GM19351 (cell line): ENCODE measurements around the gene HDAC4.

Experiments used
- ATAC-seq: cut with Tn5 transposase; IDR thresholded peaks from one replicate; pipeline ENCODE4 v1.9.1; 2021; ENCODE audit warnings: mild to moderate bottlenecking, moderate library complexity; ENCODE audit not compliant: unreplicated experiment

Gene HDAC4

DNA sequence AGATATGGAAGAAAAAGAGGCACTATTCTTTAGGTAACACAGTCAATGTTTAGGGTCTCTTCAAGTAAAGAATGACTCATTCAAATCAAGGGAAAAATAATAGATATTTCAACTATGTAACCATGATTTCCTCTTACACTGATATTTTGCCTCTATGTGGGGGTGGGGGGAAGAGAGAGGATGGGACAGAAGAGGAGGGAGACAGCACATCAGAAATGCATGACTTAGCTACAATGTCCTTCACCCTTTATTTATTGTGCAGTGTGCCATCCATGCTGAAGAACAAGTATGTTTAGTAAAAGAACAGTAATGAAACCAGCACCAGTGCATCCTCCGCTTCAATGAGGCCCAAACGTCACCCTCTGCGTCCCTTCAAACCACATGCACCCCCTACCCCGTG is 204.8 kb downstream of the HDAC4 start:
- ATAC-seq, result no peak

DNA sequence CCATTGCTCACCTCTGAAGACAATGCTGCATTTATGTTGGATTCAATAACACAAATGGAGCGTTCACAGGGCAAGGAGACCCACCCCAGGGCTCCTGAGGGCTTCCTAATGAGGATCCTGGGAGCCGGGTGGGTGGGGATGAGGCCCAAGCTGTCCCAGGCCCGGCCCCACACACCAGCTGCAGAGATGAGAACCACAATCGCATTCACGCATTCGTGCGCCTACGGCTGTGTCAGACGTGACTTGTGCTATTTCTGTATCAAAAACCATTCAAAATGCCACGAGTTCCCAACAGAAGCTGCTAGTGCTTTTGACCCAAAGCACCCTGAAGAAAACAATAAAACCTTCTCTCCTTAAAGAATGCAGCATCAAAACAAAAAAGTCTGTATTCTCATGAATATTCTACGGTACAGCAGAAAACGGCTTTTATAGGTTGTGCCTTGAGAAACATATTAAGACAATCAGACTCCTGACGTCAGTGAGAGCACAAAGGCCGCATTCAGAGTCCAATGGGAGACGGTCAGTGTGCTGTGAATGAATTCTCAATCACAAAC is 205.4 kb downstream of the HDAC4 start:
- no peak for ATAC-seq

DNA sequence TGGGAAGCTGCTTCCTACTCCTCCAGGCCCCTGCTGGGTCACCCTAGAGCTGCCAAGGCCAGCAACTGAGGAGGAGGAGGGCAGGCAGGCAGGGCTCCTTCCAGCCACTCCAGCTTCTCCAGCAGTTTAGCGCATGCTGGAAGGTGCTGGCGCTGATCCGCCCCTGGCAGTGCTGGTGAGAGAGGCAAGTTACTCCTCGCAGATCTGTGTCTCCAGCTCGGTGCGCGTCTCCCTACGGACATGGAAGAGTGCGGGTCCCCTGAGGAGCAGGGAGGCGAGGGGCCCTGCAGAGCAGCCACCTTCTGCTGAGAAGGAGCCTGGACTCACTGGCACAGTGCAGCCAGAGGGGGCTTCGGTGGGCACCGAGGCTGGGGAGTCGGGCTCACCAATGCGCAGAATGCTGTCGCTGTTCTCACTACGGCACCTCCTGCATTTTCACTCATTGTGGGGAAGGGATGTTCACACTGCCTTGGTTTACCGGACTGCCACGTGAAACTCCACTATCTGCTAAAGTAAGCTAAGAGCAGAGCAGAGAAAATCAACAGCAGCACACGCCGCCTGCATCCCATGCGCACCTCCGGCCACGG is 206.0 kb downstream of the HDAC4 start:
- ATAC-seq, result no peak

- no peak for ATAC-seq
Observed at GRCh38 chr2:239193925-239194677, 206.7 kb downstream of the HDAC4 start.

DNA sequence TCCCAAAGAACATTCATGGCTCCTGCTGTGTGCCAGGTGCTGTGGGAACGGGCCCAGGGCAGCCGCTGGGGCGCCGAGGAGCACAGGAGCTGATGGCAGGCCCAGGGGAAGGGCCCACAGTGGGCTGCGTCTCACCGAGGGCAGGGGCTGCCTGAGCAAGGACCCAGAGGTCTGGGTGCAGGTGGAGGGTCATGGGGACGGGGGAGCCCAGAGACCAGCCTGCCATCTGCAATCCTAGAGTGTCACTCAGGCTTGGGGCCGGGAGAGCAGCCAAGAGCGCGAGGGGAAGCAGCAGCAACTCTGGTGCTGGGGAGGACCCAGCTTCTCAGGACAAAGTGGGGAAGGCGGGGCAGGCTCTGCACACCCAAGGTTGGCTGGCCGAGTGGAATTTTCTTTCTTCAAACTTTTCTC is 207.4 kb downstream of the HDAC4 start:
- ATAC-seq, result no peak

- ATAC-seq, result no peak
Observed at GRCh38 chr2:239192975-239193374, 207.8 kb downstream of the HDAC4 start.

DNA sequence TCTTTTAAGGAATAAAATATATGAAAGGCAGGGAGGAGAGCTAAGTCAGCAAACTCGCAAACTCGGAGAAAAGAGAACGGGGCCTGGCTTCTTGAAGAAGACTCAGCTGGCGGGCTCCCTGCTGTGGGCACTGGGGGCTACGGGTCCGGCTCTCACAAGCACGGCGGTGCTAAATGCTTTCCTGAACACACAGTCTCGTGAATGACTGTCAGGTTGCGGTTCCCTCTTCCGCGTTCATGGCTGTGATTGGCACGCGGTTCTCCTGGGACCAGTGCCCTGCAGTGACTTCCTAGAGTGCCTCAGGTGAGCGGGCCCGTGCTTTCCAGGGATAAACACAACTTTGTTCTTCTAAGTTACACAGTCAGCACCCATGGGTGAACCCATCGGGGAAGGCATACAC is 208.4 kb downstream of the HDAC4 start:
- ATAC-seq, result no peak

GRCh38 chr2:239190921-239191885 is 209.6 kb downstream of the HDAC4 start:
- no peak for ATAC-seq

DNA sequence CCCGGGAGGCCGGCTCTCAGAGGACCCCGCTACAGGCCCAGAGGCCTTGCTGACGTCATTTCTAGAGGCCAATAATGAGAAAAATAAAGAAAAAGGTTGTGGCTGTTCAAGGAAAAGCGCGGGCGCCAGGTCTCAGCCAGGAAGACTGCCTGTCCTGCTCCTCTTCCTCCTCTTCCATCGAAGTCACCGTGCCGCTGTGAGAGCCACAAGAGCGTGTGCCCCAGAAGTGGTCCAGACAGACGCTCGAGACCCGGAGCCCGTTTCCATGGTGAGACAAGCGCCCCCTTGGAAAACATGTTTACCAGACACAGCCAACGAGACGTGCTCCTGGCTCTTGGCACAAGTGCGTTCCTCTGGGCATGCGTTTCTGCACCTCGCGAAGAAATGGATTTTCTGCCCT is 210.5 kb downstream of the HDAC4 start:
- ATAC-seq, result no peak

- no peak for ATAC-seq
Observed at GRCh38 chr2:239189711-239190131, 211.1 kb downstream of the HDAC4 start.

GRCh38 chr2:239188536-239188935 is 212.3 kb downstream of the HDAC4 start:
- no peak for ATAC-seq

DNA sequence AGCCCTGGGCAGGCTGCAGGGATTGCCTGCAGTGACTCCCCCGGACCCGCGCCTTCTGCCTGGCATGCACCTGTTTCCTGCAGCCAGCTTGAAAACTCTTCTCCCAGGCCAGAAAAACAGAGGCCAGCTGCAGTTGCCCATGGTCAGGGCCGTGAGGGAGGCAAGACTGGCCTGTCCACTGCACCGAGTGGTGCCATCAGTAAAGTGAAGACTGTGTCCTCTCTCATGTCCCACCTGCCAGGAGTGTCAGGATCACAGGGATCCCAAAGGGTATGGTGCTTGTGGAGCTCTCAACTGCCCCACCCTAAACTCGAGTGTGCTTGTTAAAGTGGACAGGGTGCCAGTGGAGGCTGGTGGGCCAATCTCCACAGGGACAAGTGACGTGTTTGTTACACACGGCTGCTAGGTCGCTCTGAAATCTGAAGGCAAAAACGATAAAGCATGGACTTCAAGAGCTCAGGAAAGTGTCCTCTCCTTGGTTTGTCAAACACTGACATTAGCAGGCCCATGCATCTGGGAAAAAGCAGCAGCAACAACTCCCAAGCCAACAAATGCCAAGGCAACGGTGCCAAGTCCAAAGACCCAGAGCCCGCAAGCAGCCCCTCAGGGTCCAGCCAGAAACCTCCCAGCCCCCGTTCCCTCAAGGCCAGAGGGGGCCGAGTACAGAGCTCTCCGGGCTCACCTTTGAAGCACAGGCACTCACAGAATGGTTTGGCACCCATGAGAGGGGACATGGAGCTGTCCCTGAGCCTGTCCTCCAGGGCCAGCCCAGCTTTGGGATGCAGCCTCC is 213.2 kb downstream of the HDAC4 start:
- no peak for ATAC-seq

- ATAC-seq, result no peak
Observed at GRCh38 chr2:239186516-239187357, 214.1 kb downstream of the HDAC4 start.

DNA sequence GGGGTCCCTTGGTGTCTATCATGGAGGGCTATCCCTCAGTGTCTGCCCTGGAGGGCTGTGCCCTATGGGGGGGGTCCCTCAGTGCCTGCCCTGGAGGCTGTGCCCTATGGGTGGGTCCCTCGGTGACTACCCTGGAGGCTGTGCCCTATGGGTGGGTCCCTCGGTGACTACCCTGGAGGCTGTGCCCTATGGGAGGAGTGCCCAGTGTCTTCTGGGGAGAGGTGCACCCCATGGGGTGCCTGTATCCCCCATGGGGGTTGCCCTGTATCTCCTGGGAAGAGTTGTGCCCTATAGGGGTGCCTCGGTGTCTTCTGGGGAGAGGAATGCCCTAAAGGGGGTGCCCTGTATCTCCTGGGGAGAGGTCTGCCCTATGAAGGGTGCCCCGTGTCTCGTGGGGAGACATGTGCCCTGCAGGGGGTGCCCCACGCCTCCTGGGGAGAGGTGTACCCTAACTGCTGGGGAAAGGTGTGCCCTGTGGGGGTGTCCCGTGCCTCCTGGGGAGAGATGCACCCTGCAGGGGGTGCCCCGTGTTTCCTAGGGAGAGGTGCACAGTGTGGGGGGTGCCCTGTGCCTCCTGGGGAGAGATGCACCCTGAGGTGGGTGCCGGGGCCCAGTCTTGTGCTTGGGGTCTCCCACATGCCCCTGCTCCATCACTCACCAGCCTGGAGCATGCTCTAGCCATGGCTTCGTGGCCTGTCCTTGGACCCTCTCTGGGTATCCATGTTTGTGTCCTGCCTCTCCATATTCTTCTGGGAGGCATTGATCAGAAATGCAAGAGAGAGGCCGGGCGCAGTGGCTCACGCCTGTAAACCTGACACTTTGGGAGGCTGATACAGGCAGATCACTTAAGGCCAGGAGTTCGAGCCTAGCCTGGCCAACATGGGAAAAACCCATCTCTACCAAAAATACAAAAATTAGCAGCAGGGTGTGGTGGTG is 215.6 kb downstream of the HDAC4 start:
- no peak for ATAC-seq

GRCh38 chr2:239184179-239184578 is 216.6 kb downstream of the HDAC4 start:
- no peak for ATAC-seq

DNA sequence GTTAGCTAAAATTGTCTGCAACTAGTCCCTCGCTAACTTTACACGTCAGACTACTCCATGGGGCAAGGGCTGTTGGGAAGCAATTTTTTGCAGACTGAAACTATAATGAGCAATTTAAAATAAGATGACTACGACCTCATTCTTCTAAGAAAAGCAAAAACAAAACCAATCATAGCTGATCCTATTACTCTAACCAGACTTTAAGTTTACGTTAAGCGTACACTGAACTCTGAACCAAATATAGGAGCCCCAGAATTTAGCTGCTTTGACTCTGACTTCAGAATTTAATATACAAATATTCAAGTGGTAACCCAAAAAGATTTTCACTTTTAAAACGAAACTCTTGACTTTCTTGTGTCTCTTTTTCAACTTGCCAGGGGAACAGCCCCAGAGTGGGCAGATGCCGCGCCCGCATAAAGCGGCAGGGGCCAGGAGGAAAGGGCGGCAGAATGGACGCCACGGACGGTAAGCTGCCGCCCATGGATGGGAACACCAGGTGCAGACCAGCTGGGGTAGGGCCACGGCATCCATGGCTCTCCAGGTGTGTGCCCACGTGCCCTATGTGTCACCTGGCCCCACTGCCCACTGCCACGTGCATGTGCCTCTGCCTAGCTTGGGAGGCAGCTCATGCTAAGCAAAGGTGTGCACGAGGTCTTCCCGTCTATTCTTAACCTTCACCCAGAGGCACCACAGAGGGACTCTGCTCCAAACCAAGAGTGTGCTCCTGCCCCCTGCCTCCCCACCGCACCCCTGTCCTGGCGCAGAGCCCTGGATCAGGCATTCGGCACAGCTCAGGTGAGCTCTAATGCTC is 217.6 kb downstream of the HDAC4 start:
- ATAC-seq, result no peak

DNA sequence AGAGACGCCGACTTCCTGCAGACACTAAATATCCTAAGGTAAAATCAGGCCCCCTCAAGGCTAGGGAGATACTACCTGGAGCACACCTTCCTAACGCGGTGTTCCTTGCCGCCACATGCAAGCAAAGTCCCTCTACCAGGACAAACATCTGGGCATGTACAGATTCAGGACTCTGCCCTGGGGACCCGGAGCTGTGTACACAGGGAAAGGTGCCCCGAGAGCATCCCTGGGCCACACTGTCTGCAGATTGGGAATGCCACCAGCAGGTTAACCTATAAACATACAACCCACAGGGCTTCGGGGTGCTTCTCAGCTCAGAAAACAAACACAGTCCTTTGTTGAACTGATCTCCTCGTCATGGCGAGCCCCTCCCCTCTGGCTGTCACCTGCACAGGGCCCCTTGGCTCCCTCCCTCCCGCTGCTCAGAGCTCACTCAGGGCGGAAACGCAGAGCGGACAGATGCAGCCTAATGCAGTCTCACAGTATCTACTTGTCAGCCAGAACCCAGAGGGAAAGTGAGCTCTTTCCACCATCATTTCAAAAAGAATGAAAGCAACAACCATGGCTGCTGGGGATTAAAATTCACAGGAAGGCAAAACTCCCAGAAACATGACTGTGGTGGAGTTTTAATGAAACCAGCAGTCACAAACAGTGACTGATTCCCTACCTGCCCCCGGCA is 218.8 kb downstream of the HDAC4 start:
- no peak for ATAC-seq
